Body of pancreas (tissue), 4 donors: ENCODE data around the gene WDR17. TPM values are rescaled to one million over a fixed set of nuclear protein-coding genes. Genes with fewer than 3 reads are reported as not detected.

ENCODE experiments used
- ATAC-seq: fragments of 150-250 bp; one replicate; pipeline ENCODE4 v1.9.1; 2016
- DNase-seq, 4 donors: peaks; one replicate each; pipeline ENCODE4 v3.0.0-alpha.2; 2019
- H3K27ac ChIP-seq, 4 donors: fragments of 200-600 bp; sonication (generic); 1 replicate in 3 of 4; 2 replicates in 1 of 4; pipeline versions ENCODE4 v1.5.1 to v1.6.1; 2016 to 2019; ENCODE audit warnings: mild to moderate bottlenecking in 1 of 4, mixed read lengths in 1 of 4, moderate library complexity in 1 of 4
- H3K27me3 ChIP-seq, 2 donors: fragments of 200-600 bp; sonication (generic); one replicate each; pipeline ENCODE4 v1.6.0; 2016; ENCODE audit warnings: mild to moderate bottlenecking in 1 of 2
- H3K36me3 ChIP-seq, 2 donors: fragments of 200-600 bp; sonication (generic); replicated peaks in 1 of 2; 2 replicates each; pipeline ENCODE4 v1.5.1; 2016; ENCODE audit warnings: low read depth in 2 of 2; ENCODE audit not compliant: insufficient read depth in 1 of 2
- H3K4me1 ChIP-seq: fragments of 200-600 bp; sonication (generic); one replicate; pipeline ENCODE4 v1.6.0; 2016
- H3K4me3 ChIP-seq, 2 donors: fragments of 200-600 bp; sonication (generic); 1 replicate in 1 of 2; 2 replicates in 1 of 2; pipeline ENCODE4 v1.5.1; 2016 to 2019
- H3K9me3 ChIP-seq, 3 donors: fragments of 200-600 bp; sonication (generic); 1 replicate in 2 of 3; 2 replicates in 1 of 3; pipeline ENCODE4 v1.5.1; 2016
- POLR2A ChIP-seq, 3 donors: fragments of 450-650 bp; IDR thresholded peaks; one replicate each; pipeline ENCODE4 v1.6.1; 2016; ENCODE audit warnings: antibody characterized with exemption in 3 of 3, mild to moderate bottlenecking in 2 of 3
- WGBS, 2 donors: methylation state at CpG; one replicate each; pipeline ENCODE4 v1.1.5; 2017; 5-methylcytosine and 5-hydroxymethylcytosine counted together
- intact Hi-C: fragments of 100-400 bp; cut with DNase I; formaldehyde crosslinking; loops from one replicate; pipeline ENCODE4 v1.15.1; 2023
- total RNA-seq, 2 donors: library from RNA; depleted of rRNA; stranded (reverse); fragments of >200 nt; gene quantifications; one replicate each; pipeline ENCODE4 v1.1.0, GENCODE V29; 2016
- TF ChIP-seq, protein P1 (sequence below), 7 experiments: fragments of 450-650 bp in 4 of 7; fragments of 200-600 bp in 3 of 7; sonication (generic) in 3 of 7; IDR thresholded peaks; one replicate each; pipeline ENCODE4 v1.5.1; 2016 to 2019; ENCODE audit warnings: antibody characterized with exemption in 7 of 7

WDR17 gene
- total RNA-seq, 2 donors from 2014 or later: 3.9 to 6.3 TPM

DNA sequence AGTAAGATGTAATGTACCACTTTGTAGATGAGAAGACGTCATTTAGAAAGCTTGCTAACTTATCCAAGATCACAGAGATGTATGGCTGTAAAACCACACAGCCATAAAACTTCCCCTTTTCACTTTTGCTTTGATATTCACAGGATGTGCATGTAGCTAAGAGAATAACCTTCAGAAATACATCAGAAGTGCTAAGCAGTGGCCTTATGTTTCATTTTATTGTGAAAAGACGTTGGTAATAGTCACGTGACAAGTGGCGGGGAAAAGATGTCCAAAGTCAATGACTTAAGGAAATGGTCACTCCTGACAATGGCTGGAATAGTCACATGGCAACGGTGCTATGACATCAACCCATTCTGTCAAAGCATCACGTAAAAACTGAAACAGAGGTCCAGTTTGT is 12.9 kb upstream of the WDR17 start:
- Histone ChIP-seq H3K27me3 (no peaks in the 10 kb centered on the region), H3K27ac (no peak overlapping the region), H3K4me1 (no peaks in the 10 kb centered on the region), H3K4me3 (no peak overlapping the region), H3K9me3 (no peaks in the 10 kb centered on the region), H3K36me3 (no peaks in the 10 kb centered on the region)
- intact Hi-C loops: no loop called here
- TF ChIP-seq, protein P1, sequence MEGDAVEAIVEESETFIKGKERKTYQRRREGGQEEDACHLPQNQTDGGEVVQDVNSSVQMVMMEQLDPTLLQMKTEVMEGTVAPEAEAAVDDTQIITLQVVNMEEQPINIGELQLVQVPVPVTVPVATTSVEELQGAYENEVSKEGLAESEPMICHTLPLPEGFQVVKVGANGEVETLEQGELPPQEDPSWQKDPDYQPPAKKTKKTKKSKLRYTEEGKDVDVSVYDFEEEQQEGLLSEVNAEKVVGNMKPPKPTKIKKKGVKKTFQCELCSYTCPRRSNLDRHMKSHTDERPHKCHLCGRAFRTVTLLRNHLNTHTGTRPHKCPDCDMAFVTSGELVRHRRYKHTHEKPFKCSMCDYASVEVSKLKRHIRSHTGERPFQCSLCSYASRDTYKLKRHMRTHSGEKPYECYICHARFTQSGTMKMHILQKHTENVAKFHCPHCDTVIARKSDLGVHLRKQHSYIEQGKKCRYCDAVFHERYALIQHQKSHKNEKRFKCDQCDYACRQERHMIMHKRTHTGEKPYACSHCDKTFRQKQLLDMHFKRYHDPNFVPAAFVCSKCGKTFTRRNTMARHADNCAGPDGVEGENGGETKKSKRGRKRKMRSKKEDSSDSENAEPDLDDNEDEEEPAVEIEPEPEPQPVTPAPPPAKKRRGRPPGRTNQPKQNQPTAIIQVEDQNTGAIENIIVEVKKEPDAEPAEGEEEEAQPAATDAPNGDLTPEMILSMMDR (IDR thresholded peaks at IDR 0.05): no peak
- no peak for TF ChIP-seq POLR2A (IDR thresholded peaks at IDR 0.05)
- ATAC-seq (no peak), DNase-seq (no peak)
- WGBS, 2 donors: 51 to 53% methylated on average over 6 of the region's 6 CpGs

DNA sequence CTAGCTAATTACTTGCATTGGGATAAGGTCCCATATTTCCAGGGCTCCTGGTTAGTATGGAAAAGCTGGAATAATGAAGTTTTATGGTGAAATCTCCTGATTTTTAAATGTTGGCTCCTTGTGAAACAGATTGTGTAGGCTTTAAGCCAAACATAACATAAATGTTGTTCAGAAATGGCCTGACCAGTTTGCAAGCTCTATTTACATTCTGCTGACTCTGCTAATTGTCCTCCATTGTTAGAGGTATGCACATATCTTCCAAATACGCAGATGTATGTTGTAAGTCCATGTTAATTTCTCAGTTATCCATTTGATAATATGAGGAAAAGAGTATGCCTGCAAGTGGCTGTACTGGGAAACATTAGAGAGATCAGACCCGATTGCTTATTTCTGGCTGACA is 11.9 kb upstream of the WDR17 start:
- intact Hi-C loops: no loop called here
- no peak for DNase-seq
- Histone ChIP-seq H3K4me3 (no peak overlapping the region), H3K36me3 (no peaks in the 10 kb centered on the region), H3K9me3 (no peaks in the 10 kb centered on the region), H3K27ac (no peak overlapping the region), H3K4me1 (no peaks in the 10 kb centered on the region), H3K27me3 (no peaks in the 10 kb centered on the region)
- TF ChIP-seq POLR2A (IDR thresholded peaks at IDR 0.05): no peak
- TF ChIP-seq, protein P1 (IDR thresholded peaks at IDR 0.05): no peak
- ATAC-seq: no peak
- WGBS, 2 donors: 71 to 77% methylated on average over 2 of the region's 2 CpGs

DNA sequence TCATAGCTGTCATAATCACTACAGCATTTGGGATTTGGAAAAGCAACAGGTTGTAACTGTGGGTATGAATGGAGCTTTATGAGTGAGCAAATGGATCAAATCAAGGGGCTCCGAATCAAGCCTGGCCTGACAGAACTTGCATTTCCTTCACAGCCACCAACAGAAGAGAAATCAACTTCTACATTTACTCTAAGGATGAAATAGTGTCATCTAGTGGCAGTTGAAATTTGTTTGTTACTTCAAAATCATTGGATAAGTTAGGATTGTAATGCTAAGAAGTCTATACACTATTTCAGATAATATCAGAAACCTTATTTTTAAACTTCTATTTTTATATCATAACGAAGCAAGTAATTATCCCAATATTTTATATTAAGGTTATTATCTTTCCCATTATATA is 10.7 kb upstream of the WDR17 start:
- no peaks in the 10 kb centered on the region for H3K27me3 ChIP-seq
- WGBS, 2 donors: 40 to 53% methylated on average over 2 of the region's 2 CpGs
- intact Hi-C loops: no loop called here
- no peak for DNase-seq
- no peaks in the 10 kb centered on the region for H3K4me1 ChIP-seq
- H3K4me3 ChIP-seq: no peak overlapping the region
- ATAC-seq: no peak
- H3K36me3 ChIP-seq: no peaks in the 10 kb centered on the region
- TF ChIP-seq, protein P1 (IDR thresholded peaks at IDR 0.05): peak in 4 of 7 experiments; percentile 8 to 47 (median 29)
- TF ChIP-seq POLR2A (IDR thresholded peaks at IDR 0.05): no peak
- no peak overlapping the region for H3K27ac ChIP-seq
- H3K9me3 ChIP-seq: no peaks in the 10 kb centered on the region

DNA sequence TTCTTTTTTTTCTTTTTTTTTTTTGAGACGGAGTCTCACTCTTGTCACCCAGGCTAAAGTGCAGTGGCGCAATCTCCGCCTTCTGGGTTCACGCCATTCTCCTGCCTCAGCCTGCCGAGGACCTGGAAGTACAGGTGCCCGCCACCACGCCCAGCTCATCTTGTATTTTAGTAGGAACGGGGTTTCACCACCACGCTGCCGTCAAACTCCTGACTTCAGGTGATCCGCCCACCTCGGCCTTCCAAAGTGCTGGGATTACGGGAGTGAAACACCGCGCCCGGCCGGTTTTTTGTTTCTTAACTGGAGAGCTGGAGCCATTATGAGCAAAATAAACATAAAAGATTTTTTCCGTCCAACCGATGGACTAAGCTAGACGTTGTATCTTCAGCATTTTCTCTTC is 1.9 kb upstream of the WDR17 start:
- Histone ChIP-seq H3K4me1 (peaks cover 9% of the 10 kb centered on the region), H3K4me3 (no peak overlapping the region), H3K9me3 (no peaks in the 10 kb centered on the region), H3K27me3 (no peaks in the 10 kb centered on the region), H3K36me3 (no peaks in the 10 kb centered on the region), H3K27ac (no peak overlapping the region)
- WGBS, 2 donors: 76 to 83% methylated on average over 20 of the region's 20 CpGs
- DNase-seq (no peak), ATAC-seq (no peak)
- no peak for TF ChIP-seq POLR2A (IDR thresholded peaks at IDR 0.05)
- TF ChIP-seq, protein P1 (IDR thresholded peaks at IDR 0.05): no peak
- intact Hi-C loops: no loop called here

DNA sequence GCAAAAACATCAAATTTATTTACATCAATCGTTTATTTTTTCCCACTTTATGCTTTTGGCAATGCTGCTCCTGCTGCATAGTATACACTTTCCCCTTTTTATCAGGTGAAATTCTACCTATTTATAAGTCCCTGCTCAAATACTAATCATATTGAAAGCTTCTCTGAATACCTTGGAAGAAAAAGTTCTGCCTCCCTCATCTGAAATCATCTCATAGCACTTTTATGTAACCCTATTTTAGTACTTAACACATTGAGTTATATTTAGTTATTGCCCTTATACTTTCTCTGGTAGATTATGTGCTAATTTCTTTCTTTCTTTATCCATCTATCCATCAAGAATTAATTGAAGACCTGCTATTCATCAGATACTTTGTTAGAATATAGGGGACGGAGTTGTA is 1.1 kb upstream of the WDR17 start:
- H3K9me3 ChIP-seq: no peaks in the 10 kb centered on the region
- intact Hi-C loops: no loop called here
- H3K4me3 ChIP-seq: no peak overlapping the region
- H3K36me3 ChIP-seq: no peaks in the 10 kb centered on the region
- 78 to 79% methylated on average over 2 of the region's 2 CpGs for WGBS, 2 donors
- no peak for ATAC-seq
- no peak for TF ChIP-seq POLR2A (IDR thresholded peaks at IDR 0.05)
- TF ChIP-seq, protein P1 (IDR thresholded peaks at IDR 0.05): no peak
- peaks cover 9% of the 10 kb centered on the region for H3K4me1 ChIP-seq
- H3K27me3 ChIP-seq: no peaks in the 10 kb centered on the region
- no peak for DNase-seq
- no peak overlapping the region for H3K27ac ChIP-seq
